MV-4-11 (cell line): ENCODE results near the gene TEX29.
A peak's percentile ranks its signal among the peaks of the same experiment; 100 is the strongest.

Experiments used
- DNase-seq: peaks from one replicate; lab custom pipeline; 2025; lab: John Stamatoyannopoulos, UW

Gene TEX29

DNA sequence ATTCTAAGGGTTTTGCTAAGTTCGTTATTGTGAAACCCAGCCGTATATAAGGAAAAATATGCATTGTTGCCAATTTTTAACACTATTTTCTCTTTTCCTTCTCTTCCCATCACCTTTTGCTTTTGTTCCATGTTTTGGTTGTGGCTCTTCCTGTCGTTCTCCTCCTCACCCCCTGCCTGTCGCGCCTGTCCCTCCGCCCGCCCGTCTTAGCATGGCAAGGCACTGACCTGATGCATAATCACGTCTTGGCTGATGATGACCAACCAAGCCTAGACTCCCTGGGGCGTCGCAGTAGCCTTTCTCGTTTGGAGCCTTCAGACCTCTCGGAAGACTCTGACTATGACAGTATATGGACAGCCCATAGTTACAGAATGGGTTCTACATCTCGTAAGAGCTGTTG lies 28.5 kb upstream of the TEX29 start:
- no peak for DNase-seq

DNA sequence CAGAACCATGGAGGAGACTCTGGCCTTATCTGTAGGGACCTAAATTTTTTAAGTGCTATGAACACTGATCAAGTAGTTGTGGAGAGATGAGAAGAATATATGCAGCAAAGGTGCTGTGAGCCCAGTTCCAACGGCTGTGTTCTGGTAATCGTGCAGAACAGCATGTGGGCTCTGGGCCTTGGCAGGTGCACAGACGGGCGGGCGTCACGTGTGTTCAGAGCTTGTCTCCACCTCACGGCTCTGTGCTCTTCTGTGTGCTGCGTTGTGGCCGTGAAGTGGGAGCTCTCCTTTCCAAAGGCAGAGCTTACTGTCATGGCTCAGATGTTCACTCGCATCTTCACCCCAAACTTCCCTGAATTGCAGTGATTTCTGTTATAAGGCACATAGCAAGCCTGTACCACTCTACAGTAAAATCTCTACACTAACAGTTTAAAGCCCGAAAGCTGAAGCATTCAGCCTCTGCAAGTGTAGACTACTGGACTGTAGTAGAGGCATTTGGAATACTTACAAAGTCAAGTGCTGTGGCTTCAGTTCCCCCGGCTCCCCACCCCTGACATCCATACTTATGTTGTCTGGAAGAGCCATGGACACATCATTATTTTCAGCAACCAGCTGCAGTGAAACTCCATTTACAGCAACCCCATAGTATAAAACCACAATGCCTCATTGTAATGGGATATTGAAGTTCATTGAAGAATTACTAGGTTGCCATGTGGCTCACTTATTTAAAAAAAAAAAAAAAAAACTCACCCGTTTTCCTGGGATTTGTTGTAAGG lies 27.5 kb upstream of the TEX29 start:
- DNase-seq = no peak

DNA sequence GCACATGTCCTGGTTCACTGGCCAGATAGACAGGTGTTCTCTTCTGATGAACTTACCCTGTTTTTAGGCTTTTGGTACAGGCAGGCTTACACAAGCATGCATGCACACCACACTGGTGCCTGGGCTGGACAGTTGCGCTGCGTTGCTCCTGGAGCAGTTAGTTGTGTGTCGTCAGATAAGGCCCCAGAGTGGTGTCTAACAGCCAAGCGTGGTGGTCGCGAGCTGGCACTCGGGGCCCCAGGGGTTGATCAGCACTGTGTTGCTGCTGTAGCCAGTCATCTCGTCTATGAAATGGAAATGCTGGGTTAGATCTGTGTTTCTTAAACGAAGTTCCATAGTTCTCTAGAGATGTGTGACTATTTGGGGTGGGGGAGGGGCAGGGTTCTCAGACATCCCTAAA lies 24.6 kb upstream of the TEX29 start:
- no peak for DNase-seq

DNA sequence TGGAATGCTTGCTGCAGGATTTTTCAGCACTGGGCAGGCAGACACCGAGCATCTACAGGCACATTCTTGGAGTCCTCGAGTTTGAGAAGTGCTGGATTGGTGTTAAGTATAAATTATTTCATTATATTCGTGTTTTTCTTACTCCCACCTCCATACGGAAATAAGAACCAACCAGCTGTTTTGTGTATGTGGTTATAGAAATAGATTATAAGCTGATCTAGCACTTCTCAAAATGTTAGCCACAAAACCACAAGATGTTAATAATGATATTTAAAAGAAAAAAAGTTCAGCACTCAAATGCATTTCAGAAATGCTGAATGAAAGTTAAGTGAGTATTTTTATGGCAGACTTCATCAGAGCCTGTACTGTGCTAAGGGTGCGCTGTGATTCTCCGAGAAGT lies 24.0 kb upstream of the TEX29 start:
- DNase-seq = no peak

DNA sequence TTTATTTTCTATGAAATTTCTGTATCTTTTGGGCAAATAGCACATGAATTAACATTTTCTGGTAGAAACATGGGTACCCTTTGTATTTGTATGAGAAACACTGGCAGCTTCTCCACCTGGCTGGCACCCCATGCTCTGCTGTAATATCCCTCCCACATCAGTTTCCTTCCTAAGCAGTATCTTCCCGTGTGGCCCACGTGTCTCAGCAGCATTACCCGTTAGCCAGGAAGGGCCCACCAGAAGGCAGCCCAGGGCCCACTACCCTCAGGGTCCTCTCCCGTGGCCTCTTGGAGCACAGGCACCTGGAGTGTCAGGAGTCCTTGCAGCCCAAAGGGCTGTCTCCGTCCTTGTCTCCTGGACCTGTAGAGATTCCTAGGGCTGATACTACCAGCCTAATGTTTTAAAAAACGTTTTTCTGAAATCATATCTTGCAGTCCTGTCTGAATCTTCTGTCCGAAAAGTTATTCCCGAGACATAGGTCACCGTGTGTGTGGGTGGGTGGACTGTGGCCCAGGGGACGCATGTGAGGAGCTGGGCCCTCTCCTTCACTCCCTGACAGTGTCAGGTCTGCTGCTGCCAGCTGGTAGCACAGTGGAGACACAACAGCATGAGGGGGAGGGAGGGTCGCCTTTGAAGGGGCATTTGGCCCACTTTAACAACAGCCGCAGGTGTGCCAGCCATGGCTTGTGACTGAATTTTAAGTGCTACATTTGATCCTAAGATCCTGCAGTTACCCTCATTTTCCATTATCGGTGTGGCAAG lies 22.0 kb upstream of the TEX29 start:
- no peak for DNase-seq

DNA sequence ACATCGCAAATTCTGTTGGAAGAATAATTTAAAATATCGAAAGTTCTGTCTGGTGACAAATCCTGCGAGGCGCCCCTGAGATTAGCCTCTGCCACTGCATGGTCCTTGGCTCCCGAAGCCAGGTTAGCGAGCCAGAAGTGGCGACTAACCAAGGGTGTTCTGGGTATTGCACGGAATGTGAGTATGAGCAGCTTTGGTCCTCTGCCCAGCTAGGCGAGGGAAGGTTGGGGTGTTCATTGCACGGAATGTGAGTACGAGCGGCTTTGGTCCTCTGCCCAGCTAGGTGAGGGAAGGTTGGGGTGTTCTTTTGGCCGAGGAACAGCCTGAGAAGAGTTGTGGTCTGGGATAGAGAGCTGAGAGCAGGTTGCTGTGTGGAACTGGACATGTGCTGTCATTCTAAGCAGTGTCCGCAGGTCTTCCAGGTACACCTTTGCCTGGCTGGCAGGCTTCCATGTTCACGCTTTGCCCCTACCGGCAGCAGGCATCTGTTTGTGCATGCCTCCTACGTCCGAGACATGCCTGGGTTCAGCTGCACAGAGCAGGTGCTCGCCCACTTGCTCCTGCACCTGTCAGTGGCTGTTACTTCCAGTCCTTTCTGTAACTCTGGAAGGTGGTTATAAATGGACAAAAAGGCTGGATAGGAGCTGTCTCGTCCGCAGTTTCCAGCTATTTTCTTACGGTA lies 18.3 kb upstream of the TEX29 start:
- no peak for DNase-seq

DNA sequence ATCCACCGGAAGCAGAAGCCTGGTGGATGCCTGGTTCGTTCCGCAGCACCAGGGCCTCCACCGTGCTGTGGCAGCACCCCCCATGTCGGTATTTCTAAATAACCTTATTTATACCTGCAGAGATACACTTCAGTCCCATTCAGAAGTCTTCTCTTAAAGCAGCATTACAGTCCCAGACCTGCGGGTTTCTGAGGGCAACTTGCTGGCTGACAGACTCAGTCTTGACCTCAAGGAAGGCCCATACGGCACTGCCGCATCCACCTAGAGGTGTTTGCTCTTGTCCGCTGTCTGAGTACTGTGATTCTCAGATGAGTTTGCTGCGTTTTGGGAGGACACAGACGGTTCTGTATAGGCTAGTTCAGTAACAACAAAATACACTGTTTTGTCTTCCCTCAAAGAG lies 16.9 kb upstream of the TEX29 start:
- DNase-seq = no peak

DNA sequence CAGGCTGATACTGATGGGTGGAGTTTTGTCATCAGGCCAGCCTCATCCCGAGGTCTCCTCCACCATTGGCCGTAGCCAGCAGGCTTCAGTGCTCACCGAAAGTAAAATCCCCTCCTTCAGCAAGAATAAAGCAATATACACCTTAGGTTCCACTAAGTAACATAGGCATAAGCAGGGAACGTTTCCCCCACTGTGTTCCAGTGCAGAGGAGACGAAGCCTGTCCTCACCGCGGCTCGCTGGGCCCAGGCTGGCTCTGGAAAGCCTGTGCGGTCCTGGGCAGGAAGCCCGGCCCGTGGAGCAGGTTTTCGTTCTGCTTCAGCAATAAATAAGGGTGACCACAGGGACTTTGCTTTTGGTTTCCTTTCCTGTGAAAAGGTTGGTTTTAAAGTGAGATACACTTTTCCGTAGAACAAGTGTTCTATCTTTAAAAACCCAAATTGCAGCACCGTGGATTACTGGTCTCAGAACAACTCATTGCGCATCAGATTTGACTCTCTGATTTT lies 16.3 kb upstream of the TEX29 start:
- peak; percentile 45 for DNase-seq

DNA sequence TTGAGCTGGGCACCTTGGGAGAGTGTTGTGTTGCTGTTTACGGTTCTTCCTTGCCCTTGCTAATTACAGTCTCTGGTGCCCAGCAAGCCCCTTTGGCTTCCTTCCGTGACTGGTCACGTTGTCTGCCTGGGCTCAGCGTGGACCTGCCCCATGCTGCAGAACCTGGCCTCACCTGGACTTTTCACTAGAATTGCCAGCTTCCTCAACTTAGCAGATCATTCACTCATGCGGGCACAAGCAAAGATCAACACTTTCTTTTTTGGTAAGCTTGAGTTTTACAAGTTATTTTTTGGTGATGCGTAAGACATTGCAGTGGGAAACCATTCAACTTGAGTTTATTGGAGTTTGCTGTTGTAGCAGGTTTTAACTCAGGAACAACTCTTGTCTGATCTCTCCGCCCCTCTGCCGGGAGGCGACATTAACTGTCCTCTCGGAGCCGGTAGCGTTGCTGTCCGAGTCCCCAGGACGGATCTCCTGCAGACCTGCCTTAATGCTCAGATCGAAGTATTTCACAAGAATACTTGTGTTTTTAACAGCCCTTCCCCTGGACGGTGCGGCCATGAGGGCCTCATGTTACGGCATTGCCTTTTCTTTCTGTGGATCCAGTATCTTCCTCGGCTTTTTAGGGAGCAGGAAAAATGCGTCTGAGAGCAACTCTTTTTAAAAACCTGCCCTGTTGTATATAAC lies 15.7 kb upstream of the TEX29 start:
- DNase-seq = no peak

DNA sequence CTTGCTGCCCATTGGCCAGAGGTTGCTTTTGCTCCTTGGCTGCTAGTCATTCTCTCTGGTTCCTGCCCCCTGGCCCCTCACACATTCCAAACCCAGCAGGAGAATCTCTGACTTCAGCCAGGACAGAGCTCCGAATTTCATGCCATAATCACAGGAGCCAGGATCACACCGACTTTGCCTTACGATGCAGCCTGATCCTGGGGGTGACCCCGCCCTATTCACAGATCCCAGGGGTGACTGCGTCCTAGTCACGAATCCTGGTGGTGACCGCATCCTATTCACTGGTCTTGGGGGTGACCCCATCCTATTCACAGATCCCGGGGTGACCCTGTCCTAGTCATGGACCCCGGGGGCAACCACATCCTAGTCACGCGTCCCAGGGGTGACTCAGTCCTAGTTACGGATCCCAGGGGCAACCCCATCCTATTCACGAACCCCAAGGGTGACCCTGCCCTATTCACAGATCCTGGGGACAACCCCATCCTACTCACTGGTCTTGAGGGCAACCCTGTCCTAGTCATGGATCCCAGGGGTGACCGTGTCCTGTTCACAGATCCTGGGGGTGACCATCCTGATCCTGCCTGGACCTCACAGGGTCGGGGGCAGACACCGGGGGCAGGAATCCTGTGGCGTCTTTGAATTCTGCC lies 7.4 kb upstream of the TEX29 start:
- DNase-seq = no peak

DNA sequence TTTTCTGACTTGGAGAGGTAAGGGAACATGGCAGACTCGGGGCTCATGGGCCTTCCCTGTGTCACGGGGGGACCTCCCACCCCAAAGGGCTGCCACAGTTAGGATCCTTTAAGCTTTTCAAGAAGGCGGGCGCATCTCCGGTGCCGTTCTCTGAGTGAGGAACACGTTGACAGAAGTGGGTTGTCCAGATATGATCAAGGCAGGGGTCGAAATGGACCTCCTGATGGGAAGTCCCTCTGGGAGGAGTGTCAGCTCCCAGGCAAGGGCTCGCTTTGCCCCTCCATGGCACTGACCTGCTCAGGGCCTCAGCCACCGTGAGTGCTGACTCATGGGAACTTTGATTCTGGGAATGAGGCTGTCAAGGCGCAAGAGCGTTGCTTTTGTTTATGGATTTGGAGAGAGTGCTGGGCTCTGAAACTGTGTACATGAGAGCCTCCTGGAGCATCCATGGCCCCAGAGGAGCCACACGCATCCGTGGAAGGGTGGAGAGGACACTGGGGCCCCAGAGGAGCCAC lies 6.5 kb upstream of the TEX29 start:
- DNase-seq = no peak

DNA sequence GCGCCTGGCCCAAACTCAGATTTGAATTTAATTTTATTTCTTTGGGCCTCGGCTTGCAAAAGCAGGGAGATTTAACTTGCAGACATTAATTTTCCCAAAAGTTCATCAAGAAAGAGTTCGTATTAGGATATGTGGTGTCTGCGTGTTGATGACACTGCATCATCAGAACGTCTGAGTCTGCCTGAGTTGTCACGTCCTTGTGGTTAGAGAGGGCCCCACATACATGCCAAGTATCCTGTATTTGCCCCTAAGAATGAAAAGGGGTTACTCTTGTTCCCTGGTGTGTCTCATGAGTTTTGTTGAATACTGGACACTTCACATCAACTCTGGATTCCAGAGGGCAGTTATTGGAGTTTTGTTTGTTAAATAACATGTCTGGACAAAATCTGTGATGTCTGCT lies 5.6 kb upstream of the TEX29 start:
- no peak for DNase-seq

DNA sequence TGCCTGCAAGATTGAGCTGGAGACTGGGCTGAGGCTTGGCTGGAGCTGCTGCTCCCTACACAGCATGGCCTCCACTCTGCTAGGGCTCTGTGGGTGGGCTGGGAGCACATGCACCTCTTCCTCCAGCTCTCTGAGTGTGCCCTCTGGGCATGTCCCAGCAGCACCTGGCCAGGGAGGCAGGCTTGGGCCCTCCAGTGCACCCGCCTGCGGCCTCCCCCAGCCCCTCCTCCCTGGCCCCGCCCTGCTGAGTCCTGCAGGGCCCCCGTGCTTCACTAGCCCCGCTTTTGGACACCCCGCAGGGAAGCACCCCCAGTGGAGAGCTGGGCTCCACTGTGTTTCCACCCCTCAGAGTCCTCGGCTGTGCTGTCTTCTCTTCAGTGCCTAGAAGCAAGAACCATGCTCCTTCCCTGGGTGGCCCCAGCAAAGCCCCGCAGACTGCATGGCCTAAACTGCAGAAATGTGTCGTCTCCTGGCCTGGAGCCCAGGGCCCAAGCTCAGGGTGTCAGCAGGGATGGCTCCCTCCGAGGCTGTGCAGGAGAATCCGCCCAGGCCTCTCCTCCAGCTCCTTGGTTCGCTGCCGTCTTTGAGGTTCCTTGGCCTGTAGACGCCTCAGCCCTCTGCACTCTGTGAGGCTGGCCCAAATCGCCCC lies 5.0 kb upstream of the TEX29 start:
- no peak for DNase-seq

DNA sequence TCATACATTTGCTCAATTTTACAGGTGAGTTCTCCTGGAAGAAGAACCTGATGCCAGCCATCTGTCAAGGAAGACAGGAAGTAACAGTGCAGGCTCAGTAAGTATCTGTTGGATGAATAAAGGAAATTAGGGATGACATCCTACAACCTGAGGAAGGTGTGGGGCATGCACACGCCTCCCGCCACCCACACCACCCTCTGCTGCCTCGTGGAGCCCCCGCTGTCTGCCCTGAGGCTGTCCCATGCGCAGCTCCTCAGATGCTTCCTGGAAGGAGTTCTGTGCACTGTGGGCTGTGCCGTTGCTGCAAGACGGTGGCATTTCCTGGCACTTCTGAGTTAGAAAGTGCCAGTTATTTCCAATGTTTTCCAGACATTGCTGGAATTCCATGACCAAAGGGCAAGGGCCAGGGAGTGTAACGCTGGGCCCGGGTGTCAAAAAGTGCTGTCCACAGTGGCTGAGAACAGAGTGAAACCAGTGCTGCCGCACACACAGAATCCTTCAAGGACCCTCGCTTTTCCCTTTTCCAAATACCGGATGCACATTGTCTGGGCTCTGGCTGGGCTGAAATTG lies 4.2 kb upstream of the TEX29 start:
- DNase-seq = no peak

DNA sequence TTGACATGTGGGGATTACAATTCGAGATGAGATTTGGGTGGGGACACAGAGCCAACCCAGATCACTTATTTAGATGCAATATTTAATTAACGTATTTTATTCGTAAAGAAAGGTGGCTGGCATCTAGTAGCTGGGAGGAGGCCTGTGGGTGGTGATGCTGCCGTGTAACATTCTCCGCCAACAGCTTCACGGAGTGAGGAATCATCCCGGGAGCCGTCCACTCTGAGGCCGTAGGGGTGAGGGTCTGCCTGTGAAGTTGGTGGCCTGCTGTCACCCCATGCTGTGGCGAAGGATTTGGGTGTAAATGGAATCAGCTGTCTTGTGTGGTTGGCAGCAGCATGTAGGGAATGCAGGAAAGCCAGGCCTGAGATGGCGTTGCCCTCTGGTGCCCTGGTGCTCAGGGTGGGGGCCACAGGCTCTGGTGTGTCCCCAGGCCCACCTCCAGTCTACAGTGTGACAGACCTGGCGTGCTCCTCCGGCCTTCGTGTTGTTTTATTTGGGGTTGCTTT lies 3.3 kb upstream of the TEX29 start:
- no peak for DNase-seq

DNA sequence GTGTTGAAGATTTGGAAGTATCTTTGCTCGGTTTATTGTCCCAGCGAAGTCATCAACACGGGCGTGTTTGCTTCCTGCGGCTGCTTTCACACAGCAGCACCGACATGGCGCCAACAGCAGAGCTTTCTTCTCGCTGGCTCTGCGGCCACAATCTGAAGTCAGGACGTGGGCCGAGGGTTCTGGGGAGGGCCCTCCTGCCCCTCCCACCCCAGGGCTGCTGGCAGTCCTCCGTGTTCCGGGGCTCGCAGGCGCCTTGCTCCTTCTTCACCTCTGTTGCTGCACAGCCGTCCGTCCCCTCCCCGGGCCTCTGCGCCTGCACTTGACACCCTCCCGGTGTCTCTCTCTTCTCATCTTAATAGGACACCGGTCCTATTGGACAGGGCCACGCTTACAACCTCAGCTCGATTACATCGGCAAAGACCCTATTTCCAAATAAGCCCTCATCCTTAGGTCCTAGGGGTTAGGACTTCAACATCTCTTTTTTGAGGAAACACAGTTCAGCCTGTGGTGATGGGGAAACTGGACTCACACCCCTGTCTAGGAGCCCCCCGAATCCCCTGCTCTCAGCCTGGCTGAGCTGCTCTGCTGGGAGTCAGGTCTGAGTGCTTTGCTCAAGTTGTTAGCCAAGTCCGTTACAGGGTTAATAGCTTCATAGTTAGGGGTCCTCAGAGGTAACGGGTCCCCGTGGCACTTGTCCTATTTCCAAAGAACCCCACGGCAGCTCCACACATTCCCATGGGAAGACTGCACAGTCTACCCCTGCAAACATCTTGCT lies 2.7 kb upstream of the TEX29 start:
- no peak for DNase-seq

DNA sequence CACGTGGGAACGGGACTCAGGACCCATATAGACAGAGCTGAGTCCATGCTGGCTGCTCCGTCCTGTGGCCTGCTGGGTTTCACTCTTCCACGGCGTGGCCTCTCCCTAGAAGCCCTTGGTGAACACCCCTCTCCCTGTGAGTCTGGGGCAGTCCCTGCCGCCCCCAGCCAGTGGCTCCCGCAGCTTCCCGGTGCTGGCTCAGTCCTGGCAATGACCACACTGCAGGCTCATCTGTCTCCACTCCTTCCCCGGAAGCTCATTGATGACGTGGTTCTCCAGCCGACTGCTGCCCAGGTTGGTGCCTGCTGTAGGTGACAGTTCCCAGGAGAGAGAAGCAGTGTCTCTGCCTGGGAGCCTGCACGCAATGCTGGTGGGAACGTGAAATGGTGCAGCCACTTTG lies 2.1 kb upstream of the TEX29 start:
- DNase-seq = no peak

DNA sequence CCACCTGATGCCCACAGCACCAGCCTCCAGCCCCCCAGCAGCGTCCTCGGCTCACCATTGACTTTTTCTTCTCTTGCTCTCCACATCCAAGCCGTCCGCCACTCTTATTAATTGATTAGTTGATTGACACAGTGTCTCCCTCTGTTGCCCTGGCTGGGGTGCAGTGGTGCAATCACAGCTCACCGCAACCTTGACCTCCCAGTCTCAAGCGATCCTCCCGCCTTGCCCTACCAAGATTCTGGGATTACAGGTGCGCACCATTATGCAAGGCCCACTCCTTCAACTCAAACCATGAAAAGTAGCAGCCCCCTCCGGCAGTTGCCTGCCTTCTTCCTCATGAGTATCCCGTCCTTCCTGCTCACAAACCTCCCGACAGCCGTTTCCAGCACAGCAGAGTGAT lies 921 bp upstream of the TEX29 start:
- DNase-seq = no peak

DNA sequence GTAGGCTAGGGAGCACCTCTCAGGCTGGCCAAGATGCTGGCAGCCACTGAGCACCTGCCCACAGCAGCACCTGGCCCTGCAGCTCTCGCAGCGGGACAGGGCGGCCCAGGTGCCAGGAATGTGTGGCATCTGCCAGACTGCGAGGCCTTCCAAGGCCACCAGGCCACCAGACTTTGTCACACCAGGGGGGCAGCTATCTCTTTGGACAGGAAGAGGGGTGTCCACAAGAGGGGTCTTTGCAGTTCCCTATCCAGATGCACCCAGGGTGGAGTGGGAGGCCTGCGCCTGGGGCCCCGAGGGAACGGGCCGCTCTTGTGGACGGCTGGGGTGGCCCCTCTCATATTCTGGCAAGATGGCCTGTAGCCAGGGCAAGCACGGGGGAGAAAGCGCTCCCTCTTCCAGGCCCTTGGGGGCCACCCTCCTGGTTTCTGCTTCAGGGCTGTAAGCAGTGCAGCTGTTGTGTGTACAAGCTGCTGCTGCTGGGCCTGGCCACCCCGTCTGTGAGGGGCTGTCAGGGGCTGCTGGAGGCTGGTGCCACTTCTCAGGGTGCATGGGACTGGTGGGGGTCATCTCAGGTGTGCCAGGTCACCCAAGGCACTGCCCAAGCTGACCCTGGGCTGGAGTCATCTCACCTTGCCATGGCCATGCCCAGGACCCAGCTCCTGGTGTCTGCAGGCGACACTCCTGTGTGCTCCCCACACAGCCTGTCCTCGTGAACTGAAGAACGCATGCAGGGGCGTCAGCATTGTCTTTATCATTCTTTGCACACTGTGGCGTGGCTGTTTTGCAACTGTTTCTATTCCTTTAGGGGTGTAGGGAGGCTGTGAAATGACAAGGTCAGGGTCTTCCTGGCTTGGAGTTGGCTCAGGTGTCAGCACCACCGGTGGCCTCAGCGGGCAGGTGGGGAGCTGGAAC lies 1.8 kb downstream of the TEX29 start:
- no peak for DNase-seq
